ENCODE measurements around the gene NOS2. TPM values are rescaled to one million over a fixed set of nuclear protein-coding genes. Genes with fewer than 3 reads are reported as not detected.

The NOS2 gene
- 0.20 and 0.37 TPM in 2 replicates for total RNA-seq

GRCh38 chr17:27800522-27800921 lies at the start of gene NOS2:
Gene NOS2, minus strand, starts transcription at chr17:27800529. Its CDS starts 1,720 bp downstream, at chr17:27798809.

Other genes starting within 250 kb of the NOS2 start
- 1.3 and 2.9 TPM in 2 replicates for gene LGALS9, start 169.3 kb downstream of the NOS2 start, total RNA-seq
- 23.5 and 26.4 TPM in 2 replicates for gene LYRM9, start 92.8 kb upstream of the NOS2 start, total RNA-seq
- gene NLK, start 242.1 kb upstream of the NOS2 start, total RNA-seq, result 8.0 and 10.0 TPM in 2 replicates